Activated CD4-positive, alpha-beta memory T cell treated with anti-CD3 and anti-CD28 coated beads, Interleukin-2, amount 10 ng/mL, durations not matched to agents 7 days and 5 days (primary cell): ENCODE results near the gene APOM. TPM values are rescaled to one million over a fixed set of nuclear protein-coding genes. Genes with fewer than 3 reads are reported as not detected.

Experiments used
- CTCF ChIA-PET: fragments of 350-600 bp; sonication (Branson Sonifier 250); formaldehyde crosslinking; loops from one replicate; lab custom pipeline; 2021; ENCODE audit warnings: antibody characterized with exemption, inconsistent platforms; lab: Charles Lee
- POLR2A ChIA-PET: fragments of 350-600 bp; sonication (Branson Sonifier 250); formaldehyde crosslinking; loops from one replicate; lab custom pipeline; 2021; ENCODE audit warnings: antibody characterized with exemption; lab: Charles Lee
- DNase-seq: peaks from one replicate; pipeline ENCODE4 v3.0.0-alpha.2; 2020
- H3K27ac Mint-ChIP-seq: one replicate; pipeline ENCODE4 v1.8.0; 2021; ENCODE audit warnings: mild to moderate bottlenecking, mixed read lengths
- H3K27me3 Mint-ChIP-seq: one replicate; pipeline ENCODE4 v1.8.0; 2021; ENCODE audit warnings: mixed read lengths
- H3K36me3 Mint-ChIP-seq: one replicate; pipeline ENCODE4 v1.8.0; 2021; ENCODE audit warnings: low read depth, mixed read lengths
- H3K4me1 Mint-ChIP-seq: one replicate; pipeline ENCODE4 v1.8.0; 2021; ENCODE audit warnings: mixed read lengths
- H3K4me3 Mint-ChIP-seq: one replicate; pipeline ENCODE4 v1.8.0; 2021; ENCODE audit warnings: mild to moderate bottlenecking, mixed read lengths
- H3K9me3 Mint-ChIP-seq: one replicate; pipeline ENCODE4 v1.8.0; 2021; ENCODE audit warnings: mixed read lengths
- total RNA-seq, 2 experiments: library from RNA; stranded (reverse); gene quantifications; one replicate each; pipeline ENCODE4 v1.2.3, GENCODE V29; 2021

APOM gene
- total RNA-seq, 2 experiments from 2014 or later: 2.9 to 3.6 TPM

DNA sequence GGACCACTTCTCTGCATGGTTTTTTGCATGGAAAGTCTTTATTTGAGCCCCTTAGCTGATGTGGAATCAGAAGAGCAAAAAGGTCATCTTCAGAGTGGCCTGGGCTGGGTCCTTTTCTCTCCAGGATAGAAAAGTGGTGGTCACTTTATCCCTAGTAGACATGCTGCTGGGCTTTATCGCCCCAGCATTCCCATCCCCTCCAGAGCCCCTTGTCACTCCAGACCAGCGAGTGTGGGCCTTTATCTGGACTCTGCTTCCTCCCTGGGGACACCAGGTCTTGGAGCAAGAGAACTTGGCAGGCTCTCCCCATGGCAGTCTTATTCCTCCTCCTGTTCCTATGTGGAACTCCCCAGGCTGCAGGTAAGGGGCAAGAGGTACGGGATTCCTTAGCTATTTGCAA, 50.9 kb downstream of the APOM start, which contains the start of gene LY6G6F:
Gene LY6G6F (plus strand): TSS at position 268 of the 400 bp plus-strand sequence. CDS start 41 bp downstream, at position 309.
- POLR2A ChIA-PET: interaction anchor here (0.6 kb wide), 1 partner anchor 121 kb away, joined by 3 read pairs; the partner anchor contains the start of gene HSPA1B
- peaks cover 29% of the 10 kb centered on the region for H3K4me1 Mint-ChIP-seq

DNA sequence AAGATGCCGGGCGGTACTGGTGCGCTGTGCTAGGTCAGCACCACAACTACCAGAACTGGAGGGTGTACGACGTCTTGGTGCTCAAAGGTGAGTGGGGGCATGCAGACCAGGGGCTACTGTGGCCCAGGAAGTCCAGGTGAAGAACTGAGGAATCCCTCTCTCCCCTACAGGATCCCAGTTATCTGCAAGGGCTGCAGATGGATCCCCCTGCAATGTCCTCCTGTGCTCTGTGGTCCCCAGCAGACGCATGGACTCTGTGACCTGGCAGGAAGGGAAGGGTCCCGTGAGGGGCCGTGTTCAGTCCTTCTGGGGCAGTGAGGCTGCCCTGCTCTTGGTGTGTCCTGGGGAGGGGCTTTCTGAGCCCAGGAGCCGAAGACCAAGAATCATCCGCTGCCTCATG, 52.0 kb downstream of the APOM start:
- ChIA-PET POLR2A (no interaction called here), CTCF (no interaction called here)
- no peaks in the 10 kb centered on the region for H3K36me3 Mint-ChIP-seq
- peaks cover 2% of the 10 kb centered on the region for H3K27me3 Mint-ChIP-seq
- peaks cover 33% of the 10 kb centered on the region for H3K4me1 Mint-ChIP-seq
- no peak overlapping the region for H3K4me3 Mint-ChIP-seq
- no peak overlapping the region for H3K27ac Mint-ChIP-seq
- DNase-seq: no peak
- no peaks in the 10 kb centered on the region for H3K9me3 Mint-ChIP-seq

More for the DNA sequence above, 50.9 kb downstream of the APOM start, which contains the start of gene LY6G6F:
- Mint-ChIP-seq H3K27me3 (no peaks in the 10 kb centered on the region), H3K27ac (no peak within 1 kb of the TSS), H3K36me3 (no peaks in the 10 kb centered on the region), H3K4me3 (no peak within 1 kb of the TSS), H3K9me3 (no peaks in the 10 kb centered on the region)
- no peak for DNase-seq
- CTCF ChIA-PET: interaction anchor here (1.4 kb wide), 1 partner anchor 32 kb away, joined by 3 read pairs; no protein-coding TSS in a partner anchor

Other genes starting within 250 kb of the APOM start
- 10 to 100 TPM; 60.8 to 62.9 TPM for gene MICB, start 157.7 kb upstream of the APOM start, total RNA-seq
- gene MCCD1, start 126.9 kb upstream of the APOM start, total RNA-seq: not detected
- 100 to 1,000 TPM; 427 to 434 TPM for gene DDX39B, start 113.9 kb upstream of the APOM start, total RNA-seq
- gene ATP6V1G2, start 109.3 kb upstream of the APOM start, total RNA-seq: 1 to 10 TPM; 2.7 to 3.8 TPM
- gene NFKBIL1, start 108.3 kb upstream of the APOM start, total RNA-seq: 10 to 100 TPM; 22.8 to 23.6 TPM
- gene LTA, start 83.6 kb upstream of the APOM start, total RNA-seq: 10 to 100 TPM; 37.2 to 38.4 TPM
- 100 to 1,000 TPM; 124 to 130 TPM for gene TNF, start 80.3 kb upstream of the APOM start, total RNA-seq
- gene LTB, start 73.5 kb upstream of the APOM start, total RNA-seq: 1,000 to 10,000 TPM; 1,185 to 1,194 TPM
- 10 to 100 TPM; 69.8 to 74.5 TPM for gene LST1, start 69.6 kb upstream of the APOM start, total RNA-seq
- gene NCR3, start 62.9 kb upstream of the APOM start, total RNA-seq: 10 to 100 TPM; 76.4 to 78.3 TPM
- gene AIF1, start 40.7 kb upstream of the APOM start, total RNA-seq: 10 to 100 TPM; 11.3 to 11.7 TPM
- gene PRRC2A, start 35.2 kb upstream of the APOM start, total RNA-seq: 100 to 1,000 TPM; 215 to 222 TPM
- 100 to 1,000 TPM; 275 to 282 TPM for gene BAG6, start 3.2 kb upstream of the APOM start, total RNA-seq
- gene C6orf47, start 4.9 kb downstream of the APOM start, total RNA-seq: 10 to 100 TPM; 26.4 to 26.7 TPM
- 10 to 100 TPM; 33.6 to 35.2 TPM for gene GPANK1, start 9.1 kb downstream of the APOM start, total RNA-seq
- gene CSNK2B, start 10.2 kb downstream of the APOM start, total RNA-seq: 100 to 1,000 TPM; 199 to 212 TPM
- gene LY6G5B, start 14.1 kb downstream of the APOM start, total RNA-seq: 10 to 100 TPM; 16.7 to 17.2 TPM
- gene LY6G5C, start 25.2 kb downstream of the APOM start, total RNA-seq: 1 to 10 TPM; 2.3 to 2.6 TPM
- gene ABHD16A, start 47.4 kb downstream of the APOM start, total RNA-seq: 10 to 100 TPM; 53.1 to 55.0 TPM
- gene LY6G6F, start 51.0 kb downstream of the APOM start, total RNA-seq: not detected
- gene LY6G6D, start 59.5 kb downstream of the APOM start, total RNA-seq: not detected
- gene LY6G6C, start 65.9 kb downstream of the APOM start, total RNA-seq: not detected
- not detected for gene MPIG6B, start 67.5 kb downstream of the APOM start, total RNA-seq
- 10 to 100 TPM; 22.1 to 23.9 TPM for gene DDAH2, start 73.4 kb downstream of the APOM start, total RNA-seq
- 100 to 1,000 TPM; 640 to 644 TPM for gene CLIC1, start 80.6 kb downstream of the APOM start, total RNA-seq
- 10 to 100 TPM; 60.1 to 63.2 TPM for gene MSH5, start 84.1 kb downstream of the APOM start, total RNA-seq
- gene SAPCD1, start 106.8 kb downstream of the APOM start, total RNA-seq: 10 to 100 TPM; 10.7 to 14.6 TPM
- gene VWA7, start 121.4 kb downstream of the APOM start, total RNA-seq: 10 to 100 TPM; 11.0 to 12.2 TPM
- gene VARS1, start 139.9 kb downstream of the APOM start, total RNA-seq: 10 to 100 TPM; 84.1 to 88.4 TPM
- gene LSM2, start 151.1 kb downstream of the APOM start, total RNA-seq: 100 to 1,000 TPM; 100 to 108 TPM
- gene HSPA1L, start 159.4 kb downstream of the APOM start, total RNA-seq: 1 to 10 TPM; 2.8 to 3.0 TPM
- 100 to 1,000 TPM; 147 to 151 TPM for gene HSPA1A, start 159.6 kb downstream of the APOM start, total RNA-seq
- gene HSPA1B, start 171.8 kb downstream of the APOM start, total RNA-seq: 10 to 100 TPM; 60.6 to 62.6 TPM
- gene NEU1, start 206.9 kb downstream of the APOM start, total RNA-seq: 10 to 100 TPM; 29.2 to 29.6 TPM
- gene SLC44A4, start 223.1 kb downstream of the APOM start, total RNA-seq: under 1 TPM in 1 of 2 experiments, not detected in 1; 0.38 TPM
- gene EHMT2, start 241.8 kb downstream of the APOM start, total RNA-seq: 10 to 100 TPM; 57.0 to 58.4 TPM
- gene ZBTB12, start 246.2 kb downstream of the APOM start, total RNA-seq: 1 to 10 TPM in 1 of 2 experiments, under 1 TPM in 1; 0.98 to 1.1 TPM